K562 (cell line): Measurements from ENCODE around the gene ENTR1. TPM values are rescaled to one million over a fixed set of nuclear protein-coding genes. Genes with fewer than 3 reads are reported as not detected.

Experiments used
- BCL6 ChIP-seq: fragments of 250-450 bp; sonication (Bioruptor Pico); IDR thresholded peaks from 2 replicates; pipeline ENCODE4 v1.4.0; 2020
- FOXK2 ChIP-seq, 2 experiments: fragments of 450-650 bp; IDR thresholded peaks in 1 of 2; conservative IDR thresholded peaks in 1 of 2; 2 replicates each; pipeline ENCODE4 v1.6.1; 2016; ENCODE audit warnings: low read depth in 2 of 2, mild to moderate bottlenecking in 1 of 2
- OTX1 ChIP-seq: fragments of 450-650 bp; formaldehyde crosslinking; IDR thresholded peaks from 2 replicates; pipeline ENCODE4 v1.4.0; 2022; ENCODE audit warnings: mild to moderate bottlenecking
- POLR2B ChIP-seq: fragments of 450-650 bp; IDR thresholded peaks from 2 replicates; pipeline ENCODE4 v1.6.1; 2018; ENCODE audit warnings: low read depth; ENCODE audit not compliant: partially characterized antibody
- TCF3 ChIP-seq: sonication (generic); formaldehyde crosslinking; IDR thresholded peaks from 2 replicates; pipeline ENCODE4 v1.4.0; 2020; ENCODE audit warnings: mild to moderate bottlenecking, missing genetic modification reagents
- U2AF1 ChIP-seq: fragments of 200-400 bp; formaldehyde crosslinking; optimal IDR thresholded peaks from 2 replicates; pipeline ENCODE3; 2017; ENCODE audit warnings: mild to moderate bottlenecking, low read depth, low read length, moderate library complexity
- ZNF24 ChIP-seq: fragments of 450-650 bp; IDR thresholded peaks from 2 replicates; pipeline ENCODE4 v1.6.1; 2016
- ZNF431 ChIP-seq: sonication (generic); formaldehyde crosslinking; IDR thresholded peaks from 2 replicates; pipeline ENCODE4 v1.8.0; 2022; ENCODE audit warnings: mild to moderate bottlenecking, missing genetic modification reagents
- polyA plus RNA-seq, 8 experiments: library from polyadenylated mRNA; depleted of rRNA in 4 of 8; stranded (reverse) in 5 of 8; unstranded in 3 of 8; fragments of >200 nt; fragmentation: Nextera tagmentation in 2 of 8; fragmentation: Illumina TruSeq in 1 of 8; extraction: Ambion mirVana in 2 of 8; extraction: Trizol in 1 of 8; gene quantifications; 2 replicates each; pipeline versions ENCODE4 v1.2.1 to v1.2.3, GENCODE V29; 2011 to 2014; ENCODE audit warnings: inconsistent platforms in 1 of 8, missing spikeins in 1 of 8
- total RNA-seq, 7 experiments: library from RNA; depleted of rRNA in 6 of 7; stranded (reverse); fragments of >200 nt in 6 of 7; fragmentation: Illumina TruSeq in 2 of 7; extraction: Trizol in 2 of 7; gene quantifications; 2 replicates each; pipeline versions ENCODE4 v1.2.1 to v1.2.3, GENCODE V29; 2011 to 2021; ENCODE audit warnings: low replicate concordance in 1 of 7
- TF ChIP-seq, protein P1 (sequence below): fragments of 450-650 bp; IDR thresholded peaks from 2 replicates; pipeline ENCODE4 v1.7.0; 2016; ENCODE audit warnings: borderline replicate concordance
- TF ChIP-seq, protein P2 (sequence below), 2 experiments: fragments of 150-350 bp in 1 of 2; IDR thresholded peaks; 2 replicates each; pipeline ENCODE4 v1.6.1; 2012 to 2016; ENCODE audit warnings: low read depth in 2 of 2, low read length in 2 of 2, mild to moderate bottlenecking in 1 of 2, moderate library complexity in 1 of 2
- TF ChIP-seq, protein P3 (sequence below), 2 experiments: fragments of 450-650 bp; IDR thresholded peaks; 2 replicates each; pipeline ENCODE4 v1.6.1; 2016; ENCODE audit warnings: mild to moderate bottlenecking in 2 of 2, borderline replicate concordance in 1 of 2, low read depth in 1 of 2, moderate library complexity in 1 of 2

ENTR1 gene
- total and polyA plus RNA-seq, 9 of the 15 experiments (the other 6 are each of a cell fraction or from before 2014, with no cell fraction given), result 6.7 to 106 (median 72.6) TPM

DNA sequence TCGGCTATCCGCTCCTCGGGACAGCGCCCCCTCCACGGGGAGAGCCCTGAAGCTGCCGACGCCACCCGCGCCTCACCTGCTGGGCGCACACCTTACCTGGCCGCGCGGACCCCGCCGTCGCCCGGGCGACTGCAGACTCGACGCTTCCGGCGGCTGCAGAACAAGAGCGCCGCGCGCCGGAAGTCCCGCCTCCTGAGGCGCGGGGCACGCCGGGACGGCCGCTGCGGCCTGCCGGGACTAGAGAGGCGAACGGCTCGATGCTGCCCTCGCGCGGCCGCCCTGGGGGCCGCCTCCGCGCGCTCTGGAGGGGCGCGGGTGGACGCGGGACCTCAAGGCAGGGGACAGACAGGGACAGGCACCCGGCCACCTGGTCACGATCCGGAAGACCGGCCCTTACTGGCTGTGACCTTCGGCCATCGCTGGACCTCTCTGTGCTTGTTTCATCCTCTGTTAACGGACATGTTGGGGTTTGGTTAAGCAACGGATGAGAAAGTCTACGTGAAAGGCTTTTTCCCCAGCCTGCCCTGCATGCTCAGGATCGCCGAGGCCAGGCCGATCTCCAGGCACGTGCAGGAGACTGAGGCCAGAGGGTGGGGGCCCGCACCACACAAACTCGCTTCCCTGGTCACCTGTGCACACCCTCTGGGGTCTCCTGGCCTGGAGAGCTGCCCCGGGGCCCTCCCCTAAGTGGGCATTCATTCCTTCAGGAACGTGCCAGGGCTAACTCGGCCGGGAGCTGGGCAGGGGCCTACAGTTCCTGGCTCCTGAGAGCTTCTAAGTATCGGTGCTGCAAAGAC is 10.2 kb downstream of the ENTR1 start, which contains the start of gene SNAPC4 (continued):
- no peak for TF ChIP-seq ZNF431 (CRISPR knock-in tag)
- no peak for TF ChIP-seq POLR2B
- TF ChIP-seq, protein P1, sequence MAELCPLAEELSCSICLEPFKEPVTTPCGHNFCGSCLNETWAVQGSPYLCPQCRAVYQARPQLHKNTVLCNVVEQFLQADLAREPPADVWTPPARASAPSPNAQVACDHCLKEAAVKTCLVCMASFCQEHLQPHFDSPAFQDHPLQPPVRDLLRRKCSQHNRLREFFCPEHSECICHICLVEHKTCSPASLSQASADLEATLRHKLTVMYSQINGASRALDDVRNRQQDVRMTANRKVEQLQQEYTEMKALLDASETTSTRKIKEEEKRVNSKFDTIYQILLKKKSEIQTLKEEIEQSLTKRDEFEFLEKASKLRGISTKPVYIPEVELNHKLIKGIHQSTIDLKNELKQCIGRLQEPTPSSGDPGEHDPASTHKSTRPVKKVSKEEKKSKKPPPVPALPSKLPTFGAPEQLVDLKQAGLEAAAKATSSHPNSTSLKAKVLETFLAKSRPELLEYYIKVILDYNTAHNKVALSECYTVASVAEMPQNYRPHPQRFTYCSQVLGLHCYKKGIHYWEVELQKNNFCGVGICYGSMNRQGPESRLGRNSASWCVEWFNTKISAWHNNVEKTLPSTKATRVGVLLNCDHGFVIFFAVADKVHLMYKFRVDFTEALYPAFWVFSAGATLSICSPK, result no peak
- no peak for TF ChIP-seq ZNF24
- TF ChIP-seq, protein P2, sequence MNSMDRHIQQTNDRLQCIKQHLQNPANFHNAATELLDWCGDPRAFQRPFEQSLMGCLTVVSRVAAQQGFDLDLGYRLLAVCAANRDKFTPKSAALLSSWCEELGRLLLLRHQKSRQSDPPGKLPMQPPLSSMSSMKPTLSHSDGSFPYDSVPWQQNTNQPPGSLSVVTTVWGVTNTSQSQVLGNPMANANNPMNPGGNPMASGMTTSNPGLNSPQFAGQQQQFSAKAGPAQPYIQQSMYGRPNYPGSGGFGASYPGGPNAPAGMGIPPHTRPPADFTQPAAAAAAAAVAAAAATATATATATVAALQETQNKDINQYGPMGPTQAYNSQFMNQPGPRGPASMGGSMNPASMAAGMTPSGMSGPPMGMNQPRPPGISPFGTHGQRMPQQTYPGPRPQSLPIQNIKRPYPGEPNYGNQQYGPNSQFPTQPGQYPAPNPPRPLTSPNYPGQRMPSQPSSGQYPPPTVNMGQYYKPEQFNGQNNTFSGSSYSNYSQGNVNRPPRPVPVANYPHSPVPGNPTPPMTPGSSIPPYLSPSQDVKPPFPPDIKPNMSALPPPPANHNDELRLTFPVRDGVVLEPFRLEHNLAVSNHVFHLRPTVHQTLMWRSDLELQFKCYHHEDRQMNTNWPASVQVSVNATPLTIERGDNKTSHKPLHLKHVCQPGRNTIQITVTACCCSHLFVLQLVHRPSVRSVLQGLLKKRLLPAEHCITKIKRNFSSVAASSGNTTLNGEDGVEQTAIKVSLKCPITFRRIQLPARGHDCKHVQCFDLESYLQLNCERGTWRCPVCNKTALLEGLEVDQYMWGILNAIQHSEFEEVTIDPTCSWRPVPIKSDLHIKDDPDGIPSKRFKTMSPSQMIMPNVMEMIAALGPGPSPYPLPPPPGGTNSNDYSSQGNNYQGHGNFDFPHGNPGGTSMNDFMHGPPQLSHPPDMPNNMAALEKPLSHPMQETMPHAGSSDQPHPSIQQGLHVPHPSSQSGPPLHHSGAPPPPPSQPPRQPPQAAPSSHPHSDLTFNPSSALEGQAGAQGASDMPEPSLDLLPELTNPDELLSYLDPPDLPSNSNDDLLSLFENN (IDR thresholded peaks at IDR 0.05; ENCODE audit: low read depth in 2 of 2, low read length in 2 of 2), result 0 out of 4 replicates have a peak, but pooled peaks of 1 of the 2 experiments have one; percentile 35
- TF ChIP-seq, protein P3, sequence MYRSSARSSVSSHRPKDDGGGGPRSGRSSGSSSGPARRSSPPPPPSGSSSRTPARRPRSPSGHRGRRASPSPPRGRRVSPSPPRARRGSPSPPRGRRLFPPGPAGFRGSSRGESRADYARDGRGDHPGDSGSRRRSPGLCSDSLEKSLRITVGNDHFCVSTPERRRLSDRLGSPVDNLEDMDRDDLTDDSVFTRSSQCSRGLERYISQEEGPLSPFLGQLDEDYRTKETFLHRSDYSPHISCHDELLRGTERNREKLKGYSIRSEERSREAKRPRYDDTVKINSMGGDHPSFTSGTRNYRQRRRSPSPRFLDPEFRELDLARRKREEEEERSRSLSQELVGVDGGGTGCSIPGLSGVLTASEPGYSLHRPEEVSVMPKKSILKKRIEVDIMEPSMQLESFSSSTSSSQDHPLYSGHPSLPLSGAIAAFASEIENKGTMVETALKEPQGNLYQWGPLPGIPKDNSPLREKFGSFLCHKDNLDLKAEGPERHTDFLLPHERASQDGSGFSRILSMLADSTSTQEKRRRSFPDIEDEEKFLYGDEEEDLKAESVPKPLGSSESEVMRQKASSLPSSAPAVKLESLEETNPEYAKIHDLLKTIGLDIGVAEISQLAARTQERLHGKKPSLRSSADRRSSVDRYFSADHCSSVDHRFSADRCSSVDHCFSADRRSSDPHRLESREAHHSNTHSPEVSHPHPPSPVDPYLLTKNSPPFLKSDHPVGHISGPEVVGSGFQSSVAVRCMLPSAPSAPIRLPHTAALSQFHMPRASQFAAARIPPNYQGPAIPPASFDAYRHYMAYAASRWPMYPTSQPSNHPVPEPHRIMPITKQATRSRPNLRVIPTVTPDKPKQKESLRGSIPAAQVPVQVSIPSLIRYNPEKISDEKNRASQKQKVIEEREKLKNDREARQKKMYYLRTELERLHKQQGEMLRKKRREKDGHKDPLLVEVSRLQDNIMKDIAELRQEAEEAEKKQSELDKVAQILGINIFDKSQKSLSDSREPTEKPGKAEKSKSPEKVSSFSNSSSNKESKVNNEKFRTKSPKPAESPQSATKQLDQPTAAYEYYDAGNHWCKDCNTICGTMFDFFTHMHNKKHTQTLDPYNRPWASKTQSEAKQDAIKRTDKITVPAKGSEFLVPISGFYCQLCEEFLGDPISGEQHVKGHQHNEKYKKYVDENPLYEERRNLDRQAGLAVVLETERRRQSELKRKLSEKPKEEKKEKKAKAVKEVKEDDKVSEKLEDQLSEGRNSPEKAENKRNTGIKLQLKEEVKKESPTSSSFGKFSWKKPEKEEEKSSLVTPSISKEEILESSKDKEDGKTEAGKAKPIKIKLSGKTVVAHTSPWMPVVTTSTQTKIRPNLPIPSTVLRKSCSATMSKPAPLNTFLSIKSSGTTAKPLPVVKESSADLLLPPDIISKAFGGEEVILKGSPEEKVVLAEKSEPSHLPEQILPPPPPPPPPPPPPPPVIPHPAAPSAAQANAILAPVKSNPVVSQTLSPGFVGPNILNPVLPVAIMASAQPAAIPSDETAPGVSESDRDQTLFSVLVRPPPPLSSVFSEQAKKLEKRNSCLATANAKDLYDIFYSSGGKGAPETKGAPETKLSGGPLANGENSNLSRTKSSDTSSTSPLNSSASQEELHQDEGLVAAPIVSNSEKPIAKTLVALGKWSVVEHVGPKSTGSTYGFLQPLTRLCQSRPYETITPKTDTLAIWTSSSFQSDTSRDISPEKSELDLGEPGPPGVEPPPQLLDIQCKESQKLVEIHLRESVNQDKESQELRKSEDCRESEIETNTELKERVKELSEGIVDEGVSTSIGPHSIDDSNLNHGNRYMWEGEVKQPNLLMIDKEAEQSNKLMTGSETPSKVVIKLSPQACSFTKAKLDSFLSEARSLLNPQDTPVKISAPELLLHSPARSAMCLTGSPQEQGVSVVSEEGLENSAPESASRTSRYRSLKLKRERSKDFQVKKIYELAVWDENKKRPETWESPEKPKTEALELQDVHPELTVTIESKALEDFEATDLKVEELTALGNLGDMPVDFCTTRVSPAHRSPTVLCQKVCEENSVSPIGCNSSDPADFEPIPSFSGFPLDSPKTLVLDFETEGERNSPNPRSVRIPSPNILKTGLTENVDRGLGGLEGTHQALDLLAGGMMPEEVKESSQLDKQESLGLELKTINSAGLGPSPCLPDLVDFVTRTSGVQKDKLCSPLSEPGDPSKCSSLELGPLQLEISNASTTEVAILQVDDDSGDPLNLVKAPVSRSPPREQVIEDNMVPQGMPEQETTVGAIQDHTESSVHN (IDR thresholded peaks at IDR 0.05; ENCODE audit: borderline replicate concordance in 1 of 2, low read depth in 1 of 2), result no peak
- no peak for TF ChIP-seq TCF3
- TF ChIP-seq FOXK2 (conservative IDR thresholded peaks at IDR 0.05 in 1 of 2, IDR thresholded peaks at IDR 0.05 in 1 of 2; ENCODE audit: low read depth in 2 of 2), result no peak
- TF ChIP-seq BCL6, result no peak
- TF ChIP-seq U2AF1, result peak; percentile 79
- TF ChIP-seq OTX1 (CRISPR knock-in tag), result no peak
